H1 (cell line): ENCODE measurements around the gene ELMO1. TPM values are rescaled to one million over a fixed set of nuclear protein-coding genes. Genes with fewer than 3 reads are reported as not detected.

Experiments
- FOSL1 ChIP-seq: IDR thresholded peaks from 2 replicates; pipeline ENCODE4 v1.6.1; 2011; ENCODE audit warnings: mild to moderate bottlenecking, low read depth, low read length, moderate library complexity; ENCODE audit not compliant: insufficient read depth
- GABPA ChIP-seq: IDR thresholded peaks from 2 replicates; pipeline ENCODE4 v1.6.1; 2011; ENCODE audit warnings: mild to moderate bottlenecking, low read length, moderate library complexity, borderline replicate concordance; ENCODE audit not compliant: insufficient read depth
- NANOG ChIP-seq: IDR thresholded peaks from 2 replicates; pipeline ENCODE4 v1.6.1; 2011; ENCODE audit warnings: low read length, low read depth, mild to moderate bottlenecking, inconsistent platforms; ENCODE audit not compliant: insufficient read depth, poor library complexity, severe bottlenecking
- PHF8 ChIP-seq: fragments of 200-600 bp; sonication (generic); conservative IDR thresholded peaks from 2 replicates; pipeline ENCODE4 v1.7.1; 2012; ENCODE audit warnings: low read depth, mild to moderate bottlenecking, inconsistent platforms, low read length, moderate library complexity
- RAD21 ChIP-seq, 2 experiments: IDR thresholded peaks in 1 of 2; conservative IDR thresholded peaks in 1 of 2; 2 replicates each; pipeline ENCODE4 v1.6.1; 2011; ENCODE audit warnings: low read depth in 2 of 2, low read length in 2 of 2, improper control_type of control experiment in 1 of 2, inconsistent platforms in 1 of 2, mild to moderate bottlenecking in 1 of 2, moderate library complexity in 1 of 2
- SRF ChIP-seq: IDR thresholded peaks from 2 replicates; pipeline ENCODE4 v1.6.1; 2011; ENCODE audit warnings: mild to moderate bottlenecking, low read depth, low read length, moderate library complexity
- polyA plus RNA-seq, 7 experiments: library from polyadenylated mRNA; depleted of rRNA in 3 of 7; stranded (reverse) in 5 of 7; unstranded in 2 of 7; fragments of >200 nt in 5 of 7; fragments of 200-250 nt in 2 of 7; gene quantifications; 1 replicate in 5 of 7; 2 replicates in 1 of 7; 4 replicates in 1 of 7; pipeline versions ENCODE4 v1.2.1 to v1.2.3, GENCODE V29; 2011 to 2013; ENCODE audit warnings: missing spikeins in 2 of 7, mixed read lengths in 2 of 7
- total RNA-seq: library from RNA; stranded (reverse); fragmentation: NEBNext Ultra II Directional; extraction: Animal tissue kit (Norgen Biotek cat#: 25700); gene quantifications from 2 replicates; pipeline ENCODE4 v1.2.1, GENCODE V29; 2021
- TF ChIP-seq, protein P1 (sequence below): IDR thresholded peaks from 2 replicates; pipeline ENCODE4 v1.6.1; 2012; ENCODE audit warnings: inconsistent platforms

ELMO1 gene
- total and polyA plus RNA-seq, 2 of the 8 experiments (the other 6 are each of a cell fraction or from before 2014, with no cell fraction given), result 18.4 to 21.0 TPM

DNA sequence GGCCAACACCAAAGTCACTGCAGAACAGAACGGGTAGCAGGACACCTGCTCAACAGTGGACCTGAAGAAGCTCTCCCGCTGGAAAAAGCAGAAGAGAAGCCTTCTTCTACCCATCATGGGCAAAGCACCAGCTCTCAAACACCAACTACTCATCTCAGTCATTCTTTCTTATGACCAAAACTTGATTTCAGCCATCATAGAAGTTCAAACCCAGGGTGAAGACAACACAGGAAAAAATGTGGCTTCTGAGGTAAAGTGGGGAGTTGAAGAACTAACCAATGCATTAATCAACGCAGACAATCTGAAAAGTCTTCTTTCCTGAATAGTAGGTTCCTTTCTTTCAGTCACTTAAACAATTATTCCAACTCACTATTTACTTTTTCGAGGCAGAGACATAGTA is 83.3 kb downstream of the ELMO1 start (continued):
- TF ChIP-seq FOSL1, result no peak
- TF ChIP-seq, protein P1, sequence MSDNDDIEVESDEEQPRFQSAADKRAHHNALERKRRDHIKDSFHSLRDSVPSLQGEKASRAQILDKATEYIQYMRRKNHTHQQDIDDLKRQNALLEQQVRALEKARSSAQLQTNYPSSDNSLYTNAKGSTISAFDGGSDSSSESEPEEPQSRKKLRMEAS, result no peak
- TF ChIP-seq NANOG, result no peak
- no peak for TF ChIP-seq GABPA
- no peak for TF ChIP-seq PHF8
- TF ChIP-seq RAD21 (IDR thresholded peaks at IDR 0.05 in 1 of 2, conservative IDR thresholded peaks at IDR 0.05 in 1 of 2; ENCODE audit: low read depth in 2 of 2, low read length in 2 of 2), result no peak
- TF ChIP-seq SRF, result no peak
- TF ChIP-seq, all 59 proteins: peak for 0
